Parathyroid adenoma (tissue), 2 donors: Measurements from ENCODE around the gene CHD1.

Experiments used
- H2AFZ ChIP-seq: fragments of 300-600 bp; sonication (generic); one replicate; pipeline ENCODE4 v1.7.0; 2017; ENCODE audit warnings: antibody characterized with exemption, mild to moderate bottlenecking
- H3K27ac ChIP-seq: fragments of 300-600 bp; sonication (generic); one replicate; pipeline ENCODE4 v1.7.0; 2017
- H3K27me3 ChIP-seq: fragments of 300-600 bp; sonication (generic); one replicate; pipeline ENCODE4 v1.7.0; 2017; ENCODE audit warnings: low read length; ENCODE audit not compliant: control insufficient read depth, insufficient read depth
- H3K36me3 ChIP-seq: fragments of 300-600 bp; sonication (generic); one replicate; pipeline ENCODE4 v1.7.0; 2017; ENCODE audit warnings: low read length; ENCODE audit not compliant: control insufficient read depth, insufficient read depth
- H3K4me1 ChIP-seq: fragments of 300-600 bp; sonication (generic); one replicate; pipeline ENCODE4 v1.7.0; 2017; ENCODE audit warnings: control low read depth
- H3K4me2 ChIP-seq: fragments of 300-600 bp; sonication (generic); one replicate; pipeline ENCODE4 v1.7.0; 2017; ENCODE audit warnings: low read length
- H3K4me3 ChIP-seq: fragments of 300-600 bp; sonication (generic); one replicate; pipeline ENCODE4 v1.7.0; 2017; ENCODE audit warnings: low read depth, low read length
- H3K79me2 ChIP-seq: fragments of 300-600 bp; sonication (generic); one replicate; pipeline ENCODE4 v1.7.0; 2017; ENCODE audit warnings: control low read depth
- H3K9ac ChIP-seq: fragments of 300-600 bp; sonication (generic); one replicate; pipeline ENCODE4 v1.7.0; 2017; ENCODE audit warnings: mild to moderate bottlenecking
- H3K9me3 ChIP-seq: fragments of 300-600 bp; sonication (generic); one replicate; pipeline ENCODE4 v1.7.0; 2017; ENCODE audit warnings: low read length; ENCODE audit not compliant: control insufficient read depth
- CTCF ChIP-seq: fragments of 300-600 bp; sonication (generic); IDR thresholded peaks from one replicate; pipeline ENCODE4 v1.7.0; 2017; ENCODE audit warnings: antibody characterized with exemption, mild to moderate bottlenecking
- donor health status: primary hyperparathyroidism.

CHD1 gene

GRCh38 chr5:98938464-98938863 is 9.7 kb upstream of the CHD1 start:
- Histone ChIP-seq H2AFZ (no peak overlapping the region), H3K9ac (no peak overlapping the region), H3K4me2 (no peak overlapping the region), H3K4me1 (no peaks in the 10 kb centered on the region), H3K27me3 (no peaks in the 10 kb centered on the region), H3K79me2 (peaks cover 26% of the 10 kb centered on the region), H3K27ac (no peak overlapping the region), H3K9me3 (no peaks in the 10 kb centered on the region), H3K36me3 (no peaks in the 10 kb centered on the region), H3K4me3 (no peak overlapping the region)
- TF ChIP-seq CTCF = no peak

GRCh38 chr5:98936948-98937715 is 8.3 kb upstream of the CHD1 start:
- no peaks in the 10 kb centered on the region for H3K9me3 ChIP-seq
- TF ChIP-seq CTCF = no peak
- no peak overlapping the region for H3K9ac ChIP-seq
- H3K79me2 ChIP-seq = peaks cover 31% of the 10 kb centered on the region
- H3K4me3 ChIP-seq = no peak overlapping the region
- no peaks in the 10 kb centered on the region for H3K27me3 ChIP-seq
- no peak overlapping the region for H2AFZ ChIP-seq
- H3K4me1 ChIP-seq = no peaks in the 10 kb centered on the region
- H3K27ac ChIP-seq = no peak overlapping the region
- H3K4me2 ChIP-seq = no peak overlapping the region
- H3K36me3 ChIP-seq = no peaks in the 10 kb centered on the region

- H3K9me3 ChIP-seq = no peaks in the 10 kb centered on the region
- H3K79me2 ChIP-seq = peaks cover 31% of the 10 kb centered on the region
- no peak overlapping the region for H3K9ac ChIP-seq
- no peak for TF ChIP-seq CTCF
- no peak overlapping the region for H3K4me3 ChIP-seq
- no peaks in the 10 kb centered on the region for H3K27me3 ChIP-seq
- H3K27ac ChIP-seq = no peak overlapping the region
- H2AFZ ChIP-seq = no peak overlapping the region
- H3K4me2 ChIP-seq = no peak overlapping the region
- no peaks in the 10 kb centered on the region for H3K36me3 ChIP-seq
- H3K4me1 ChIP-seq = peaks cover 6% of the 10 kb centered on the region
Observed at GRCh38 chr5:98935206-98935605, 6.4 kb upstream of the CHD1 start.

GRCh38 chr5:98934546-98934945 is 5.7 kb upstream of the CHD1 start:
- Histone ChIP-seq H3K4me1 (peaks cover 7% of the 10 kb centered on the region), H3K36me3 (no peaks in the 10 kb centered on the region), H3K9ac (no peak overlapping the region), H3K27me3 (no peaks in the 10 kb centered on the region), H3K4me2 (no peak overlapping the region), H3K27ac (no peak overlapping the region), H2AFZ (no peak overlapping the region), H3K4me3 (no peak overlapping the region), H3K9me3 (no peaks in the 10 kb centered on the region), H3K79me2 (peaks cover 31% of the 10 kb centered on the region)
- no peak for TF ChIP-seq CTCF

- H3K9me3 ChIP-seq = no peaks in the 10 kb centered on the region
- H3K79me2 ChIP-seq = peaks cover 28% of the 10 kb centered on the region
- H3K36me3 ChIP-seq = no peaks in the 10 kb centered on the region
- H2AFZ ChIP-seq = no peak overlapping the region
- H3K4me2 ChIP-seq = no peak overlapping the region
- H3K27ac ChIP-seq = peak overlapping the region; percentile 6
- no peak overlapping the region for H3K4me3 ChIP-seq
- H3K9ac ChIP-seq = no peak overlapping the region
- peaks cover 7% of the 10 kb centered on the region for H3K4me1 ChIP-seq
- no peaks in the 10 kb centered on the region for H3K27me3 ChIP-seq
- TF ChIP-seq CTCF = no peak
Observed at GRCh38 chr5:98933445-98934072, 4.8 kb upstream of the CHD1 start.
